Myocyte (in vitro differentiated cells): ENCODE results near the gene RAD51B. TPM values are rescaled to one million over a fixed set of nuclear protein-coding genes. Genes with fewer than 3 reads are reported as not detected.

ENCODE experiments used
- DNase-seq: peaks from one replicate; pipeline ENCODE4 v3.0.0-alpha.2; 2012; ENCODE audit warnings: low read depth
- total RNA-seq: library from RNA; depleted of rRNA; stranded (reverse); fragments of >200 nt; gene quantifications from 2 replicates; pipeline ENCODE4 v1.2.3, GENCODE V29; 2014

RAD51B gene
- total RNA-seq, 1 donor from 2014 or later = 70.0 TPM

DNA sequence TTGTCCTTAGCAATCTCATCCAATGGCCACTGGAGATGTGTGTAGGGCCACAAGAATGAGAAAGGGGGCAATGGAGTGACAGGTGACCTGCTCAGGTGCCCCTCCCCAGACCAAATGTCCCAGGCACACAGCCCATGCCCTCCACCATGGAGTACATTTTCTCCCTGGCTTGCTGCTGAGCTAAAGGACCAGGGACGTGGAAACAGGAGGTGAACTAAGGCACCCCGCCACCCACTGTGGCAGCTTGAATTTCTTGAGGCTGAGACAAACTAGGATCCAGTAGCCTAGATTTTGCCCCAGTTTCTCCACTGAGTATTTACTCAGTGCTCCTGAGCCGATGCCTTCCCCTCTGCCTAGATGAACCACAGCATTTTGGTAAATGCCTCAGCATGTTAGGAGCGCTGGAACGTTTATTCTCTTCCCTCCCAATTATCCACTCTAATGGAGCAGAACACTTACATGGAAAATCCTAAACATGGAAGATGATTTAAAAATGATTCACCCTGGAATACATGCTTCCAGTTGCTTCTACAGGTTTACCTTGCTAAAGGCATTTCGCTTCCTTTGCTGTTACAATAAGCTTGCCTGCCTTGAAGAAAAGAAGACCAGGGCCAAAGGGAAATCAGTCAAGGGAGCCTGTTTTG lies 775.3 kb downstream of the RAD51B start:
- peak; percentile 30 for DNase-seq

DNA sequence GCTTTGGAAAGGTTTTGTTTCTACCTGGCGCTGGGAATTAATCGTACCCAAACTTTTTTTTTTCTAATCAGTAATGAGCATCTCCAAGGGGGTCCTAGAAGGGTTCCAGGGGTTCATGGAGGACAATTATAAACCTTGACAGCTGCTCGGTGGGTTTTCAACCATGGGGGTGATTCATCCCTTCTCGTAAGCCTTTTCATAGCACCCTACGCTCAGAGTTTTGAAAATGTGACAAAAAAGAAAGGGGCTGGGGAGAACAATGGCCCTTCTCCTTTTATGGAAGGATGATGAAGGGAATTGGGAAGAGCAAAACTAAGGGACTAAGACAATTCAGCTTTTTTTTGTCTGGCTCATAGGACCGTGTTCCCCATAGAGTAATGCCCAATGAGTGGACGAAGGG lies 776.6 kb downstream of the RAD51B start:
- peak; percentile 85 for DNase-seq

DNA sequence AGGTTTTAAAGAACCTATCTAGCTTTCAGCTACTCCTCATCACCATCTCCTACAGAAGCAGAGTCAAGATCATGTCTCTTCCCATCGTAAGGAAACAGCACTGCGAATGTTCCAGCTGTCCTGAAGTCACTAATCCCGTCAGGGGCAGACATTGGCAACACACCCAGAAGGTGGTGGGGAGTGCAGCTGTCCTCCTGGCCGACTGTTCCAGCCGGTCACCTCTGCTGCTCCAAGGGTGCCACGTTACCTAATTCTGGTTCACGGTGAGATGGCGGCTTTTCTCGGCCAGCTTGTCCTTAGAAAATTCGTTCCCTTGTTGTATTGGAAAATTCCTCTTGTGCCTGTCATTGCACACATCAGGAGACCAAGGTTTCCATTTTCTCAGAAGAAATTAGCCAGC lies 777.1 kb downstream of the RAD51B start:
- peak; percentile 99 for DNase-seq

DNA sequence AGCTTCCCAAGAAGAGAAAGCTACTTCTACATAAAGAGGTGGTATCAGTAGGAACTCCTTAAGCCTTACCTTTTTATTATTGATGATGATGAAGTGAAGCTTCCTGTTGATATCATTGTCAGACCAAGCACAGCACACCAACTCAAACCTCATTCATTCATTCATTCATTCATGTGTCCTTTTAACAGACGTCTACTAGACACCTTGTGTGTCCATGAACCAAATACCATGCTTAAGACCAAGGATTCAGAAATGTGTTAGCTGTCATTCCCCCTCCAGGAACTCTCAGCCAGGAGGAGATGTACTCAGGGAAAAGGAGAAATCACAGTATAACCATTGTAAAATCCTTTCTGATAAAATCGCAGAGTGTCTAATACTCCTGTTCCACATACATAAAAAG lies 778.5 kb downstream of the RAD51B start:
- no peak for DNase-seq

DNA sequence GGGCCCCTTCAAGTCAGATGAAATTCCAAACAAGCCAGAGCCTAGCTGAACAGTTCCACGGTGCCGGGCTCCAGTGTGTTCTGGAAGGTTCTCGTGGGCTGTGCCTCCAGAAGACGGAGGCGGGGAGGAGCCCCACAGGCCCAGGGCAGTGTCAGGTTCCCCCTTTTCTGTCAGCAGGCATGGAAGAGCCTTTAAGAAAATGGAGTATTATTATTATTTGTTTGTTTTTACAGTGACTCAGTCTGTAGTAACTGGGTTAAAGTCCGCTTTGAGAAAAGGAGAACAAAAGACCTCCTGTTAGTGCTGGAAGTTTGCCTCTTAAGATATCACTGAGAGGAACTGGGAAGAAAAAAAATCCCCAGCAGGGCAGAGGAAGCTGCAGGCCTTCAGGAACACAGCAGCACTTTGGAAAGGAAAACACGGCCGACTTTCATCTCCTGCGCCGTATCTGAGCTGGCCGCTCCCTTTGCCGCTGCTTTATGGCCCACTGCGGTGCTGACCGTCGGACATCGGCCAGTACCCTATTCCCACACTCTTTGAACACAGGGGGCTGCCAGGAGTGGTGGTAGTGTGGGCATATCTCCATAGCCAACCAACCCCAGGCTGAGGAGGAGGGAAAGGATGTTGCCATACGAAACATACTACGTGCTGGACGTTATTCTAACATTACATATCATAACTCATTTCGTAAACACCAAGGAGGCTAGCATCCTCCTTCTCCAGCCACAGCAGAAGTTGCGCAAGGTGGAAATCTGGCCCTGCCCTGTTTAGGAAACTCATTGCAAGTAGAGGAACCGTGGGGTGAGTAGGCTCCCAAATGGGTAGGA lies 779.3 kb downstream of the RAD51B start:
- peak; percentile 83 for DNase-seq

DNA sequence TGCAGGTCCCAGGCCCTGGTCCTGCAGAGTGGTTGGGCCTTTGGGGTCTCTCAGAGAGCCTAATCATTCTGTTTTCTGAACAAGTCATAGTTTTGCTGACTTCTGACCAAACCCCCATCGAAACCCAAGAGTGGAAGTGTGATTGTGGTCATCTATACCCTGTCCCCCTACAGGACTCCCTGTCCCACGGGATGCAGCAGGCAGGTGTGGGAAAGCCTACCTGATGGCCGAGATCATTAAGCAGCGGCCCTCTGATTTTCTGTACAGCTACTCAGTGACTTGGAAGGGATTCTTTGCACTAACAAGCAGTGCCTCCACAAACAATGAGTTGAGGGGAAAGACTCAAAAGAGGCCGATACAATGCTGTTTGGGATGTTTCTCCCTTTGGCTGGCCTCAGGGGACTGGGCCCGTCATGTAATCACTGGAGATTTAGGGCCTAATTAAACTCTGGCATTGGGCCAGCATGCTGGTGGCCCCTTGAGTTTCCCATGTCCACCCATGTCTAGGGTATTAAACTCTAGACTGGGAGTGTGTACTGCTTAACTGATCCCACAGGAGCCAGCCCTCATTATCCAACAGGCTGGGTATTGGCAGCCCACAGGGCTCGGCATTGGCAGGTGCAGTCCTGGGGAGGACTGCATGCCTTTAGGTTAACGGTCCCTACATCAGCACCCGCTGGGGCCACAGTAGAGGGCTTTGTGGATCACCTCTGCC lies 780.5 kb downstream of the RAD51B start:
- peak; percentile 54 for DNase-seq

DNA sequence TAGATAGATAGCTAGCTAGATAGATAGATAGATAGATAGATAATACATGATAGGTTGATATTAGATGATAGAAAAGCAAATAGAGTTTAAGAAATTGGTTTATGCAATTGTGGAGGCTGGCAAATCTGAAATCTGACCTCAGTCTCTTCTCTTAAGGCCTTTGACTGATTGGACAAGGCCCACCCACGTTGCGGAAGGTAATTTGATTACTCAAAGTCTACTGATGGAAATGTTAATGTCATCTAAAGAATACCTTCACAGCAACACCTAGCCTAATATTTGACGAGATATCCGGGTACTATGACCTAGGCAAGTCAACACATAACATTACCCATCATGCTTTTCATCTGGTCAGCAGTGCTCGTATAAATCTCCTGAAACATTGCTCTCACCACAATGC lies 782.9 kb downstream of the RAD51B start:
- no peak for DNase-seq

DNA sequence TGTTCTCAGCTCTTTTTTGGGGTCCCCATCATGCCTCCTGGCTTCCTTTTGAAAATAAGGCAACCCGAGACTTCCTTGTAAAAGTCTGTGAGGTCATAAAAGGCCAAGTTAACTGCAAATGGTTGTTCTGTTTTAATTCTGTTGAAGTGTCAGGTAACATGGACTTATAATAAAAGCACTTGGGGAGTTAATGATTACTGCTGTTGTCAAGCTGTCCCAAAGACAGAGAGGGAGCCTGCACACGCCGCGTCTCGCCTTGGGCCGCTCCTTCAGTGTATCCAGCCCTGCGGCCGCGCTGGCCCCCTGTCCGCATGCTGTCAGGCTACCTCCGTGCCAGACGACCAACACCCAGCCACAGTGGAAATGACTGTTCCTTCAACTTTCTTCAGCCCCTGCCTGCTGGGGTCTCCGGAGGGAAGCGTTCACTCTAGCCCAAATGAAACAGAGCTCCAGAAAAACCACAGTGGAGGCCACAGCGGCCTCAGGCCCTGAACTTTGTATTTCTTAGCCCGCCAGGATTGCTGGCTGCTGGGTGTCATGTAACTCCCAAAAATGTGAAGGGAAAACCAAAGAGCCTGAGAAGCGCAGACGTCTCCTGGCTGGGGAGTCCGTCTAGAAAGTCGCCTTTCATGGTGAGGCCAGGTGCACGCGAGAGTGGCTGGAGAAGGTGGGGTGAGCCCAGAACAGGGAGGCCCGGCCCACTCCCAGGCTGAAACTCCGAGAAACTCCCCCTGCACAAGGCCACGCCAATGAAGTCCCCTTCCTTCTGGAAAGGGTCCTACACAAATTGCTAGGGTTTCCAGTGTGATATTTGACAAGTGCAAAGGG lies 784.2 kb downstream of the RAD51B start:
- no peak for DNase-seq

DNA sequence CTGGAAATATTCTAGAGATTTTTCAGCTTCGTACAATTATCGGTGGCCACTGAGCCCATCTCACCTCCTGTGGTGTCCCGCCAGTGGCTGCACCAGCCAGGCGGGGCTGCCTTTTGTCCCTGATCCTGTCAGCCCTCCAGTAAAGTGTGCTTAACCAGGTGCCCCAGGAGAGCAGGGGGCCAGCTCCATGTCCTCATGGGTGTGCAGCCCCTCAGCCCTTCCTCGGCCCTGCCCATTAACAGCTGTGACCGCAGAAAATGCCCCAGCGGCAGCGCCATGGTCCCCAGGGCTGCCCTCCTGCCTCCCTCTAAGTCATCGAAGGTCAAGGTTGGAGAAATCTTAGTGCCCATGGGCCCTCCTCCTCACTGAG lies 784.8 kb downstream of the RAD51B start:
- no peak for DNase-seq

DNA sequence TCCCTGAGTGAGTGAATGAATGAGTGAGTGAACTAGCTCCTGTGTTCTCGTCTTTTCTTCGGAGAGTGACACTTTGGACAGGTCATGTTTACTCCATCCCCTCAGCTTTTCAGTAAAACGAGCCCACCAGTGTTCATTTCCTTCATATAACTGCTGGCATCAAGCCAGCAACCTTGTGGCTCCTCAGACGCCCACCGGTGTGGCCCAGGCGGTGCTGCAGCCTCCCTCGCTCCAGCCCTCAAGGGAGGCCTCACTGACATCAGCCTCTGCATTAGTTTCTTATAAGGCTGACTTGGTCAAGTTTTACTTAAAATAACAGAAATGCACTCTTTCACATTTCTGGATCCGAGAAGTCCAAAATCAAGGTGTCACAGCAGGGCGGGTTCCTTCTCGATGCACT lies 785.2 kb downstream of the RAD51B start:
- DNase-seq = no peak

DNA sequence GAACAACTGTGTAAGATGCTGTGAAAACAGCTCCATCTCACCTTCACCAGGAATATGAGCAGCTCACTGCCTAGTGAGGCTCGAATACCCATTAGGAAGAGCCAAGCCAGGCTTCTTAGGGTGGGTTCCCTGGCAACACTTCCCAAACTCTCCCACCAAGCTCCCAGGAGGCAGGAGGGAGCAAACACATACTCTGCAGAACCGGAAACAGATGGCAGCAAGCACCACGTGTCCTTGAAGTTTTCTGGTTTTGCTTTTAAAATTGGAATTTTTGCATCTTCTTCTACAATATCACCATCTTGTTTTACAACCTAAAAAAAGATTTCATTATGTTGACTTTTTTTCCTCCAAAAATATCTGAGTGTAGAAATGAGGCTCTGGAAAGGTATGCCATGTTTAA lies 786.6 kb downstream of the RAD51B start:
- DNase-seq = no peak

DNA sequence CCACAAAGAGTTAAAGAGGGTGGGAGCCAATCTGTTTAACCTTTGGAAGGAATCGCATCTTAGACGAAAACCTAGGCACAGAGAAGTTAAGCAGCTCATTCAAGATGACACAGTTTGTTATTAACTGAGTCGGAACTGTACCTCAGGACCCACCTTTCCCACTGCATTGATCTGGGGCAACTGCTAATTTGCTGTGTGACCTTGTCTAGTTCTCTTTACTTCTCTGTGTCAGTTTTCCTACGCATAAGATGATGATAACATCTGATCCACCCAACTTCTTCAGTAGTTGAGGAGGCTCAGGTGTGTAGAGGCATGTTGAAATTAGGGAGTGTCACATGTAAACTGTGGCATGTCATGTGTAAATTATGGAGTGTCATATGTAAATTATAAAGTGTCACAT lies 787.1 kb downstream of the RAD51B start:
- DNase-seq = no peak

DNA sequence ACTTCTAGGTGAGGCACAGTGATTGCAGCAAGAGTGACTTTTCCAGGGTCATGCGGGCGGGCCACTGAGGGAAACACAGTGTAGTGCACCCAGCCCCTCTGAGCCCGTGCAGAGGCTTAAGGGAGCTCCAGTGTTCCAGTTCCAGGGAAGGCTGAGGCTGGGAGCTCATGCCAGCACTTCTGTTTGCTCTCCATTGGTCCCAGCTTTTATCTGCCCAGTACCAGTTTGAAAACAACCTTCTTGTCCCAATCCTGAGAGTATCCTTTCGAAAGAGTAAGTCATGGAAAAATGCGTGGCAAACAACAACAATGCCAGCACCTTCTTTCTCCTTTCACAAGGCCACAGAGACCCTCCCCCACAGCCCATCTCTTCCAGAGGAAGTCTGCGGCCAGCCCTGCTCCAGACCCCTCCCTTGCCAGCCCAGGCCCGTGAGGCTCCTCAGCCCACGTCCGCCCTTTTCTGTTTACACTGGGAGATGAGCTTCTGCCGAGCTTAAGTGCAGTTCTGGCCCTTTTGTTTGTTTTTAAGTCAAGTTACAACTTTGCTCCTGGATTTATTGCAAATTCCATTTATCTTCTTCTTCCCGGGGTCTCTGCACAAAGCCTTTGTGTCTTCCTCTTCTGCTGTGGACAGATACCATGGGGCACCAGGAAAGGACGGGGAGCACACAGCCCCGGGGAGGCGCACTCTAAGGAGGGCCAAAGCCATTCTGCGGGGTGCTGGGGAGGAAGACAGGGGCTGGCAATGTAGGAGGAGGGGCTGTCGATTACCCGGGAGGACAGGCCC lies 787.7 kb downstream of the RAD51B start:
- no peak for DNase-seq

DNA sequence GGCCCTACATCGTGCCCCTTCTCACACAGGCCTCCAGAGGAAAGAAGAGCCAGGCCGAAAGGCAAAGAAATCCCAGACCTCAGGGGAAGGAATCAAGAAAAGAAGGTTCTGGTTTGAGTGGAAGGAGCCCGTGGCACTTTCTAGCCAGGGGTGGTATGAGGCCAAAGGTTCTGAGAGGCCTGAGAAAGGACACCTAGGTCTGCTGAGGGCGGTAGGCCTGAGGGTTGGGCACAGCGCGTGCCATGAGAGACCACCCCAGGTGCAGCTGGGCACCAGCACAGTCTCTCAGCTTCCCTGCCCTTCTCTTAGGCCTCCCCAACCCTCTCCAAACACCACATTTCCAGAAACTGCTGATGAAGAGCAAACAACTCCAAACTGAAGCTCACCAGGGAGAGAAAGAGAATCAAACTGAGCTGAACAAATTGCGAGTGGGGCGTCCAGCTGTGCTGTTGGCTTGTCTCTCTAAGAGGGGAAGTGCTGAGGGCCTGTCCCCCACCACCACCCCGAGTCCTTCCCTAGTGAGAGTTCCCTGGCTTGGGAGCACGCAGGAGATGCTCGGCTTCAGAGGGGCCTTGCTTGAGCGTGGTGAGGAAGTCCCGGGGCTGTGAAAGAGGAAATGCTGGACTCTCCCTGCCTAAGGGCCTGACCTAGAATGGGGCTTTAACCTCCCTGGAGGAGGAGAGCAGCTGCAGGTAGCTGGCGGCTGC lies 788.4 kb downstream of the RAD51B start:
- no peak for DNase-seq

DNA sequence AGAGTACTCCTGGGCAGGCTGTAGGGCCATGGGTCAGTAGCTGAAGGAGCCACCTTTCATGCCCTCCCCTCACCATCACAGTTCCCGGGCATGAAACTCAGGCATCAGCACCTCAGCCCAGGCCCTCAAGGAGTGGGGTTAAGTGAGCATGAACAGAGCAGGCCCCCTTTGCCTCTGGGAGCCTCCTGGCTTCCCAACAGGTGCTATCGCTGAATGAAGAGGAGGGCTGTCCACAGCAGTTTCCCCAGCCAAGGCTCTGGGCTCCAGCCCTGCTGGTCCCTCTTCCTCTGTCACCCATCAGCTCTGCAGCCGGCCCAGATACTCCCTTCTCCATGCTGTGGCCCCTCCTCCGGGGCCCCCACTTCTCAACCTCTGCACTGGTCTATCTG lies 789.0 kb downstream of the RAD51B start:
- no peak for DNase-seq

DNA sequence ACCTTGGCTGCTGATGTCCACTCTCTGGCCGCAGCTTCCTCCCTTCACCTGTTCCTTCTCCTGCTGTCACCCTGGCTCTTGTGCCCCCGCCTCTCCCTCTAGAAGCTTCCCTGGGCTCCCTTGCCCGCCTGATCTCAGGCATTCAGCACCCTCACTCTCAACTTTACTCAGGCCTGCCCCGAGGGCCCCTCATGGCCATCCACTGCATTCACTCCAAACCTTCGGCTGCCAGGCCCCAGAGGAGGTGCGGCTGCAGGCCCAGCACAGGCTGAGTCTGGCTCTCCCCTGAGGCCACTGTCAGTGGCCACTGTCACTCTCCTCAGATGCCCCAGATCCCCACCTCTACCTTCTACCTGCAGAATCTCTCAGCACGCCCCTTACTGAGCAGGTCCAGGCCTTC lies 789.4 kb downstream of the RAD51B start:
- no peak for DNase-seq

DNA sequence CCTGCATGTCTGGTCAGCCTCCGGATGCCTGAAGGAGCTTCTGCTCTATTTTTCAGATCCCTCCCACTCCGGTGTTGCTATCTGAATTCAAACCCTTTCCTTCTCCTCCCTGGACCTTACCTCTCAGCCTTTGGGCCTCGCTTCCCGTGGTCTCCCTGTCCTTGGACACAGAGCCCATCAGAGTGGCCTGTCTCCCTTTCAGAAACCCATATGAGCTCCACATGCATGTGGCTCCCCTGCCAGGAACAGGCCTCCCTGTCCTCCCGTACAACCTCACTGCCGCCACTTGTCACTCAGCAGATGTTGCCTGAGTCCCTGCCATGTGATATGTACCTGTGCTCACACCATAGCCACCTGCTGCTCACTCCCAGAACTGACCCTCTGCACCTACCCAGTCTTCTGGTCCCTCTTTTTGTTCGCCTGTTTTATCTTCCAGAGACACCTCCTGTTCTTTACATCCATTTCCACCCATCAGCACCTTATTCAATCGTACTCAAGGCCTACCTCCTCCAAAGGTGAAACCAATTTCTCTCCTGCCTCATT lies 790.7 kb downstream of the RAD51B start:
- DNase-seq = no peak

DNA sequence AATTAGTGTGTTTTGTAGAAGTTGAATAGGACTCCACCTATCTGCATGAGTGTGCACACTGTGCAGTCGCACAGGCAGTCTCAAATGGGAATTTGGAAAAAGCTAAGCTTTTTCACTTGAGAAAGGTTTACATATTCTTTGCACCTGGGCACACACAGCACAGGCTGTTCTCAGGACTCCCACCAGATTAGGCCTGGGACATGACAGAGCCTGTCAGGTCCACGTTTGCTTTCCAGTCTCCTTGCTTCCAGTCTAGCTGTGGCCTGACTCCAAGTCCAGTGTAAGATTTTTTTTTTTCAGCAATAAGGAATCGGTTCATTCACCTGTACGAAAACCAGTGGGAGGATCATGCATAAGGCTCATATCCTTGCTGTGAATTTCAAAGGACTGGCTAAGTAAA lies 792.0 kb downstream of the RAD51B start:
- no peak for DNase-seq

DNA sequence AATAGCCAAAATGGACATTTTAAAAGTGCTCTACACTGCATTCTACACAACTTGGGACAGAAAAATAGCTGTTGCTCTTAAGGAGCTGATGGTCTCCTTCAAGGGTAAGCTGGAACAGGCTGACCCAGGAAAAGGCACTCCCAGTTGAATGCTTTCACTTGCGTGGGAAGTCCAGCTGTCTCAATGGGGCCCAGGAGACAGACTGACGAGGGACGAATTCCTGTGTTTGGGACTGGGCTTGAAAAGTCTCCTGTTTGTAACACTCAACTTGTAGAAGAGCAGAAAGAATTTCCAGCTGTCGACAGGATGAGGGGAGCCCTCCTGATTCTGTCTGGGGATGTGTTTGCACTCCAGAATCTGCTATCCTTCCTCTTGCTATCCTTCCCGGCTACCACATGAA lies 792.5 kb downstream of the RAD51B start:
- DNase-seq = peak; percentile 97
